Endometrial microvascular endothelial cells (primary cell): ENCODE results near the gene AGMO. TPM values are rescaled to one million over a fixed set of nuclear protein-coding genes. Genes with fewer than 3 reads are reported as not detected.

Experiments used
- in situ Hi-C: cut with HindIII; loops from 2 replicates; pipeline ENCODE4 v1.10.0; 2017; ENCODE audit warnings: low sequenced_read_pairs, low pct_unique_long_range_greater_than_20kb; ENCODE audit errors: inconsistent ontology term
- total RNA-seq: library from RNA; depleted of rRNA; stranded (reverse); fragments of >200 nt; gene quantifications from one replicate; pipeline ENCODE4 v1.2.3, GENCODE V29; 2015; ENCODE audit errors: inconsistent ontology term

AGMO gene
- 0.19 TPM for total RNA-seq

DNA sequence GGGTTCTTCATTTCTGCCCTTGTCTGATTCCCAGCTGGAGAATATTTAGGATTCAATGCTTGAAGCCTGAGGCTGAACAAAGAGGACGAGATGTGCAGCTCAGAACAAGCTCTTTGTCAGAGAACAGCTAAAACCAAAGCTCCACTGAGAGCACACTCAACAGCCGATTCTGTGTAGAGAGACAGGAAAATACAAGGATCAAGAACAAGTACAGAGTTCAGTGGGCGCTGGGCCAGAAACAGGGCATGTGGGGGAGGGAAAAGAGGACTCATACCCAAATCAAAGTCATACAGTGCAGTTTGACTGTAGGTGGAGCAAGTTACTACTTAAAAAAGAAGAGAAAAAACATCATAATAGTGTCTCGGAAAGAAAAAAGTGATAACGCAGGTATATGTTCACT lies at the start of gene AGMO:
Gene AGMO (minus strand): TSS at position 181 of the 400 bp plus-strand sequence.
- in situ Hi-C loops: no loop called here

DNA sequence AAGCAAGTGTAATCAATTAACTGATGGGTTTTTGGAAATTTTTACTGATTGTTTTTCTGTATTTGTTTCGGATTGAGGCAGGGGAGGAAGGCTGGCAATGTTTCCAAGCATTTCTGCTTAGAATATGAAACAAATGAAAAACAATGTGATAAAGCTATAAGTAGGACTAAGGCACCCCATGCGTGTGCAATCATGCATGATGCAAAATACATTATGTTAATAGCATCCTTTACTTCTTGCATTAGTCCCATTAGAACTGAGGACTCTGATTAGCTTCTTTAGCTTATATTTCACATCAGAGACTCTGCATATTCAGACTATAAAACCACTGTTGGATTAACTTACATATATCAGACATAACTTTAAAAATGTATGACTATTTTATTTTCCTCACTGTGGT lies 48.7 kb upstream of the AGMO start:
- in situ Hi-C loops: no loop called here

DNA sequence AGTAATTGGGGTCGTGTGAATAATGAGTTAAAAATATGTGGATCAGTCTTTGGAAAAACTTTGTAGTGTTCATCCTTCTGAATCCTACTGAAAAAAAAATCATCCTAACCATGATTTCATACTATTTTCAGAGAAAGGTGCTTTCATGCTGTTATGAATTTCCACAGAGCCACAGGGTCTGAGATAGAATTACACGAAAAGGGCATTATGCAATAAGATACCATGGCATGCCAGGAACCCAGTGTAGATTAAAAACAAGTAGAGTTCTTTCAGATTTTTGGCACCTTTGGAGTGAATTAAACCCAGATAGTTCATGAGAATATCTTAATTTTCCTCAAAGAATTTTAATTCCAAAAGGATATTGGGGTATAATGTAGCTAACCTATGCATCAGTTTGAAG lies 47.5 kb upstream of the AGMO start:
- in situ Hi-C loops: no loop called here

DNA sequence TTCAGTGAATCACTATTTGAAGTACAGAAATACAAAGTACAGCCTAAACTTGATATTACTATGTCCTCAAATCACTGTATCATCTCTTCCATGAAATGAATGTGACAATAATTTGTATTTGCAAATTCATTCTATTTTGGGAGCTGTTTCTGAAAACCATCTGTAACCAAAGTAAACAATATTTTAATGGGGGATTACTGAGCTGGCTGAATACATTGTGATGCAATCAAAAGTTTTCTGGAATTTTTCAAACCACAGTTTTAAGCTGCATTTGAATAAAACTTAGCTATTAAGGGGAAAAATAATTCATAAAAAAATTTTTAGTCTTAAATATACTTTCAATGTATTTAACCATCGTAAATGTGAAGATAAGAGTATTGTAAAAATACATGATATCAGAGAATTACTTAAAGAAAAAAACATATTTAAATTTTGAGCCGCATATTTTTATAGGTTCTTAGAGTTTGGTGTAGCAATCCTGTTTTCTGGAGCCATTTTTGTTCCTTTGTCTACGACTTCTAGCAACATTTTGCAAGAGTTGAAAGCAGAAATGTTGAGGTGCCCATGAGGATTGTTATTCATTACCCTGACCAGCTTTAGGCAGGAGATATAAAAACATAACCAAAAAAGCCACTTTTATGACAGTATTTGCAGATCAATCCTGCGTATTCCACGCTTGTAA lies 45.9 kb upstream of the AGMO start:
- in situ Hi-C loops: no loop called here

DNA sequence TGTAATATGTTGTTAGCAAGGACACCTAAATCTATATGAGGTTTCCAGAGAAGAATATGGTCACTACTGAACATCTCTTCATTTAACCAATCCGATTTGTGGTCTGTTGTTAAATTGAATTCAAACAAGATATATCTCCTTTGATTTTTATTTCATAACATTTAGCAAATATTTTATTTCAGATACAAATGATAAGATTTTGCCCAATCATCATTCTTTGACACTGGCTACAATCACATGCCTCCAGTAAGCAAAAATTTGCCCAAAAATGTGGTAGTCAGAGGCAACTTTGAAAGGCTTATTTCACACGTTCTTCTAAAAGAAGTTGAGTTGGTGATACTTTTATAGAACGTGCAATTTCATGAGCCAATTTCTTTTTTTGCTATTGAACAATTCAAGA lies 44.7 kb upstream of the AGMO start:
- in situ Hi-C loops: no loop called here

DNA sequence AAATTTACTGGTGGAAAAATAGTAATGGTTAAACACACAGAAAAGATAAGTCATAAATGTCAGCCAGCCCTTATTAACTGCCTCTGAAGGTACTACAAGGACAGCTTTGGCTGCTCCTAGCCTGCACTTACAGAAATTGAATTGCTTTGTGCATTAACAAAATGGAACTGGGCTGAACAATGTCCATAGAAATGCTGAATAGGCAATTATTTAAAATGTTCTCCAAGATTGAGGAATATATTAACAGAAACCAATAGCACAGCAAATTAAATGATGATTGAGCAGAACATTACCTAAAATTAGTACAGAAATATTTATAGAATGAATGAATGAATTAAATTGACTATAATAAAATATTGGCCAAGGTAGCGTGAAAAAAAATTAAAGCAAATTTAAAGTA lies 42.4 kb upstream of the AGMO start:
- in situ Hi-C loops: no loop called here

DNA sequence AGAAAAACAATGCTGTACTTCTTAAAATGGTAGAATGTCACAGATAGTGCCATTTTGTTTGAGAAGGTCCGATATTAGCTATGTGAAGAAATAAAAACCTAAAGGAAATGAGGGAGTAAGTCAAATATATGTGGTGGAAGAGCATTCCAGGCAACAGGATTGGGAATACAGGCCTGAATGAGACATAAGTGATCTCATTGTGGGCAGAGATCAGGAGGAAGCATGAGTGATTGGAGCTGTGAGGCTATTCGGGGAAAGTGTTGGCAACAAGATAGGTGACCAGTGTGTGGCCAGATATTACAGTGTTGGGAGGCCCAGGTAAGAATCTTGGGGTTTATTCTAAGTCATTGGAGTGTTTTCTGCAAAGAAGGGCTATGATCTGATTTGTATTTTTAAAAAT lies 41.3 kb upstream of the AGMO start:
- in situ Hi-C loops: no loop called here

DNA sequence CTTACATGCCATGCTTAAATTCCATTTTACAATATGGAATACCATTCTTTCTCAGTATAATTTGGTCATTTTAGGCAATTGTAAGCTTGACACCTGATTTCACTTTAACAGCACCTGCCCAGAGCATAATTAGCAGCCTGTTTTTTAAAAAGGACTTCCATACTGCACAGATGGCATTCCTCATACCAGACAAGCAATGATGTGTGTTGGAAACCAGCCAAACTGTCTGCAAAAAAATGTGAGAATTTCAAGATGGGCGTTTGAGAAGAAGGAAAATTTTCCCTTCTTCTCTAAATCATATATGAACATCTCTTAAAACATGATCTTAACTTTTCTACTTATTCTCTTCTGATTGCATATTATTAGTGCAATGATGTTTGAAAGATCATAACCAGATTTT lies 40.4 kb upstream of the AGMO start:
- in situ Hi-C loops: no loop called here

DNA sequence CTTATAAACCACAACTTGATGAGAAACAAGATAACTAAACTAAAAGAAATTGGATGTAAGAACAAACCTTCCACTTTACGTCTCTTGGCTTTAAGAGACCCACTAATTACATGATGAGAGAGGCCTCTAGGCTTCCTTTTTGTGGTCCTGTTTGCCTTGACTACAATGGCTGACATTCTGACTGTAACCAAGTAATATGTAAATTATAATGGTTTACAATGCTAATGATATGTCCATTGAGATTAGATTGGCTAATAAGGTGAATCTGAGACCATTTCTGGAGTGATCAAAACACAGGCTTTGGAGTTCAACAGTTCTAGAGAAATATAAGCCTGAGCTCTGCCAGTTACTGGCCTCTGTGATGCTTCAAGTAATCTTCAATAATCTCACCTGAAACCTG lies 39.4 kb upstream of the AGMO start:
- in situ Hi-C loops: no loop called here

DNA sequence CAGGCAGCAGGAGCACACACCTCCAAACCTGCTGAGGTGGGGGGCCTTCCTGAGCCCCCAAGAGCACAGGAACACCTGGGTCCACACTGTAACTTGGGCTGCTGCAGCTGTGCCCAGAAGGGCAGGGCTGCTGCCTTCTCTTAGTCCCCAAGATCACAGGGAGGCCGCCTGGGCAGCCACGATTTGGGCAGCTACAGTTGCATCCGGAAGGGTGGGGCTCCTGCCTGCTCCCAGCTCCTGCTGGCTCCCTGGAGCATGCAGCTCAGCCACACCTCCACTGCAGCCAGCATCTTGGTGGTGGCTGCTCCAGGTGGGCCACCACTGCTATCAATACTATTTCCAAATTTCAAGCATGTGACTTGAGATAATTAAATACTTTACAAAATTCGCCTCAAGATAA lies 38.5 kb upstream of the AGMO start:
- in situ Hi-C loops: no loop called here

DNA sequence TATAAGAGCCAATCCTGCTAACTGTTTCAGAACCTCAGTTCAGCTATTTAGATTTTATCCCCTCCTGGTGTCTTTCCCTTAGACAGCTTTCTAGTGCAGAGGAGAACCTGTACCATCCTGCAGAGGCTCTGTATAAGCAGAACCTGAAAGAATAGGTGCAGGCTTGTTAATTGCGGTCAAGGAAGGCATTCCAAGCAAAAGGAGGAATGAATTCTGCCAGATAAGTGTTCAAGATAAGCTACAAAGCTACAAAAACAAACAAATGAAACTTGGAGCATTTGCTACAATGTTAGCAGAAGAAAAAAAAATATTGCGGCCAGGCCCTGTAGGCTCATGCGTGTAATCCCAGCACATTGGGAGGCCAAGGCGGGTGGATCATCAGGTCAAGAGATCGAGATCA lies 32.6 kb upstream of the AGMO start:
- in situ Hi-C loops: no loop called here

DNA sequence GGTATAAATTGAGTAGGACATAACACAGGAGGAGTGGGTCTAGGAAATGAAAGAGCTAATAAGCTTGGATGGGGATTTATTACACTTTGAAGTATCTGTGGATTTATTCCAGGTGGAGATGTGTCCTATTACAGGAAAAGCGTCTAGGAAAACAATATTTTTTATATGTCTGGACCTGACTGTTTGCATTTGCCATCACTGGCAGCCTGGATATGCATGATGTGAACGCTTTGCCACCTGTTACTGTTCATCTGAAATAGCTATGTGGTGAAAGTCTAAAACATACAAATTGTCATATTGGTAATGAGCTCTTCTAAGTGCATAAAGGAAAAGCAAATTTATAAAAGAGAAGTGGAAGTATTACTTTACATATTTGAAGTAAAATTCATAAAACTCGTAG lies 31.6 kb upstream of the AGMO start:
- in situ Hi-C loops: no loop called here

DNA sequence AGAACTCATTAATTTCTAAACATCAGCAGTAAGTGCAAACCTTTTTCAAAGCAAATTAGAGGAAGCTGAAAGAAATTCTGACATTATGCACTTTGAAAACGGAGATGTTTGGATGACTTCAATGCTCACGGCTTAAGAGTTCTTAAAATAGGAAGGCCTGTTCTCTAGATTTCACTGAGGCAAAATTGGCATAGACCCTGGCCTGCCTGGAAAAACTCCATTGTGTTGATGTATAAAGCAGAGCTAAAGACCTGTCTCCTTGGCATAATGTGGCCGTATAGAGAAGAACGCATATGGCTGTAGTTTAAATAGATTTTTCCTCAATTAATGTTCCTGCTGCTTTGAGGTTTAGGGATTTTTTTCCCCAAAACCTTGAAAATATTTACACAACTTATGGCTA lies 24.5 kb upstream of the AGMO start:
- in situ Hi-C loops: no loop called here

DNA sequence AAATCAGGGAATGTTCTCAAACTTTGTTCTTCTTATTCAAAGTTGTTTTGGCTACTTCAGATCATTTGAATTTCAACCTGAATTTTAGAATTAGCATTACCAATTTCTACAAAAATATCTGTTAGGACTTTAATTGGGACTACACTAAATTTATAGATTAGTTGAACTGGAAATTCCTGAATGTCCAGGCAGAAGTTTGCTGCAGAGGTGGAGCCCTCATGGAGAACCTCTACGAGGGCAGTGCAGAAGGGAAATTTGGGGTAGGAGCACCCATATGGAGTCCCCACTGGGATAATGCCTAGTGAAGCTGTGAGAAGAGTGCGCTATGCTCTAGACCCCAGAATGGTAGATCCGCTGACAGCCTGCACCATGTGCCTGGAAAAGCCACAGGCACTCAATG lies 22.8 kb upstream of the AGMO start:
- in situ Hi-C loops: no loop called here

DNA sequence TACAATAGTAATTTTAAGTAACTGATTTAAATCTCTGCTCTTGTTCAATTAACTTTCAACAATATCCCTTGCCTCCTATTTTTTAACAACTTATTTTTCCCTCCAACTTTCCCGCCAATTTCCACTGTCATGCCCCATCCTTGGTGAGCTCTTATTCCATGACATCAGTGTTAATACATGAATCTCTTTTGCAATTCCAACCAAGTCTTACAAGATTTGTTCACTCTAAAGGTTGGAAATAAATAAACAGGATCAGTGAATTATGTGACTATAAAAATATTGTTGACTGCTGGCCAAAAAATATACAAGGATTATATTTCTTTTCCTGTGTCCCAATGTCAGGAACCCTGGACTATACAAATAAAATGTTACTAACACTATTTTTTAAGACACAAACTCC lies 21.0 kb upstream of the AGMO start:
- in situ Hi-C loops: no loop called here

DNA sequence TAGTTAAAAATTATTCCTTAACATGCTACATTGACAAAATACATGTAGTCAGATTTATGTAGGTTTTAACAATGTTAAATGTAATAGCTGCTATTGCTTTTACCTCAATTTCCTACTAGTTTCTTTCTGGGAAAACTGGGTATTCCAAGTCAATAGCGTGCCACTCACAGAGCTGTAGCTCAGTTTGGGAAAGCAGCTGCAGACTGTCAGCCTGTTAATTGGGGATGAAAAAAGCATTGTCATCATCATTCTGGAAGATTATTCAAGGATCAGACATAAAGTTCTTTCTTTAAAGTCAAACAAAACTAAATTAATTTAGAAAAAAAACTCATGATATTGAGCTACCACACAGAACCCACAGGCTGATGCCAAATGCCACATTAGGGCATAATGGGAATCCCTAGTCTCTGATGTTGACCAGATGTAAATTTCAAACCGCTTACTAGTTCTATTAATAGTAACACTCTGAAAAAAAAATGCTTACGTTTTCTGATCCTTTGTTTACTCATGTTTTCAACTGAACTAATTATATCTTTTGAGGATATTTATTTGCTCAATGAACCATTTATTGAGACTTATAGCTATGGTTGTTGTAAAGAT lies 19.6 kb upstream of the AGMO start:
- in situ Hi-C loops: no loop called here

DNA sequence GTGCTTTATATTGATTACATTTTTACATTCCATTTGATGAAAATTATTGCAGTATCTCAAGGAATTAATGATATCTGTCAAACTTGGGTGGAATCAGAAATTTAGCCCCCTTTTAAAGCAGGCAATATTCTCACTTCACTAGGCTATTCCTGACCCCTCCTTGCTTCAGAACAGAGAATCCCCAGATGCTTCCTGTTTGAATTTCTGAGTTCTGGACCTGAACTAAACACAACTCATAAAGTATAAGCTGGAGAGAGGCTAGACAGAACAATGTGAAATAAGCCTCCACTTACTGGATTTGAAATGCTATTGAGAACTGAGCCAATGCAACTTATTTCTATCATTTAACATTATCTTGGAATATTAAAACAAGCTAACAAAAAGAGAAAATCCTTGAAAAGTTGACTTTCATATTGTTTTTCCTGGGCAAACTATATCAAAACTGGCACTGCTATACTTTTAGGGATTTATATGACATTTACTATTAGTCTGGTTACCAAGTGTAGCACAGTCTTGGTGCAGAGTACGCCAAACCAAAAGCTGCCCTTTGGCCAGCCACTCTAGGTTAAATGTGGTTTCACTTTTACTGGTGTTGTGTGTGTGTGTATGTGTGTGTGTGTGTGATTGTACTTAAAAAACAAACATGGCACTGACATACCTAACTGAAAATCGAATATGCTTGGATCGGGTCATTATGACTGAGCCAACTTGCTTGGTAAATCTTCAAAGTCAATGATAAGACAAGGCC lies 19.0 kb upstream of the AGMO start:
- in situ Hi-C loops: no loop called here

DNA sequence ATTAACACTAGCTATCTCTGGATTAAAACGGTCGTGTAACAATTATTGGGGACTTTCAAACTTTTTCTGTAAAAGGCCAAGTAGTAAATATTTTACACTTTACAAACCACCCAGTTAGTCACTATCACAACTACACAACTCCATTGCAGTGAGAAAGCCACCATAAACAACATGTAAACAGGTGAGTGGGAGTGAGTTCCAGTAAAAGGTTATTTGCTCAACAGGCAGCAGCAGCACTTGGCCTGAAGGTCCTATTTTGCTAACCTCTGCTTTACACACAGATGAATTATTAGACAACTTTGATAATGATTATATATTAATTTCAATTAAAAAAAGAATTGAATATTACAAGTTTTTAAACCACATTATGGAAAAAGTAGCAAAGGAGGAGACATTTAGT lies 15.8 kb upstream of the AGMO start:
- in situ Hi-C loops: no loop called here

DNA sequence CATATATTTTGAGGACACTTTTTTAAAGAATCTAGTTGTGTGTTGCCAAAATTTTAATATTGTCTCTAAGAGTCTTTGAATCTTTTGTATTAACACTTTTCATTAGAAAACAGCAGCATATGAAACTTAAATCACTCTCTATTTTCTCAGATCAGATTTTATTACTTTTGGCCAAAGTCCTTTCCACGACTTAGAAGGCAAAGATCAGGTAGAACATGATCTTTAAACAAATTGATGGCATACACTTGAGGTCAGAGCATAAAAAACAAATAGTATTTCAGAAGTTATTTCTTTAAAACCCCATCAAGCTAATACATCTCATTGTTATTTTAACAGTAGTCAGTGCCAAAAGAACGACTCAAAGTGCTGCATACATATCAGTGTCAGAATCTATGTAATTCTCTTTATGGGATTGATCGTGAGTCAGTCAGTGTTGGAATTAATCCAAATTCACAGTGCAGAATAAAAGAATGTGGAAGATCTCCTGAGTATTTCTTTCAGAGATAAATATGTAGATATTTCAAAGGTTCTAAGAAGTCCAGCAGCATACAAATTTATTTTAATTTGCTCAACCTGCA lies 9.6 kb upstream of the AGMO start:
- in situ Hi-C loops: no loop called here

DNA sequence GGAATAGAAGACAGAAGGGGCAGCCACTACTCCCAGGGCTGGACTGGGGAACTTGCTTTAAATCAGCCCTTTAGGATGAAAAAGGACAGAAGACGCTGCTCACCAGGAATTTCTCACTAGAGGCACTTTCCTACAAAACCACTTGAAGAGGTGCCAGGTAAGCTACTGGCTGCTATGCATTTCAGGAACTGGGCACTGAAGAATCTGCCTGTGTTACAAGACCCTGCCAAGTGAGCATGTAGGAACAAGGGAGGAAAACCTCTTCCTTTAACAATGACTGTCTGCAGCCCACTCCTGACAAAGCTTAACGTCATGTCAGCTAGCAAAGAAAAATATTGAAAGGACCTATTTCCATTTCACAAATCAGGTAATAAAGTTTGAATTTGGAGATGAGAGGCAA lies 5.8 kb upstream of the AGMO start:
- in situ Hi-C loops: no loop called here
